ENCODE results near the gene SYNE3.

SYNE3 gene

GRCh38 chr14:95553141-95553540, 36.7 kb upstream of the SYNE3 start:
- H3K27ac ChIP-seq (ENCODE audit: low read depth, low read length, poor library complexity, severe bottlenecking): no peak overlapping the region
- no peaks in the 10 kb centered on the region for H3K4me1 ChIP-seq (ENCODE audit: insufficient read depth, low read length, severe bottlenecking)
- no peaks in the 10 kb centered on the region for H4K20me1 ChIP-seq (ENCODE audit: insufficient read depth, low read length)
- H3K9ac ChIP-seq (ENCODE audit: low read length): no peak overlapping the region
- H3K4me3 ChIP-seq (ENCODE audit: low read depth, low read length, poor library complexity, severe bottlenecking): no peak overlapping the region
- H3K9me3 ChIP-seq (ENCODE audit: low read length): no peaks in the 10 kb centered on the region
- no peaks in the 10 kb centered on the region for H3K36me3 ChIP-seq (ENCODE audit: insufficient read depth, low read length)
- no peak overlapping the region for H2AFZ ChIP-seq (ENCODE audit: low read length)
- no peaks in the 10 kb centered on the region for H3F3A ChIP-seq (ENCODE audit: insufficient read depth, low read length)
- H3K4me2 ChIP-seq (ENCODE audit: low read length): no peak overlapping the region
- TF ChIP-seq CTCF (IDR thresholded peaks at IDR 0.05; ENCODE audit: low read length) (no peak), EZH2 (IDR thresholded peaks at IDR 0.05; ENCODE audit: borderline replicate concordance, low read length) (no peak)
- no peaks in the 10 kb centered on the region for H3K79me2 ChIP-seq (ENCODE audit: insufficient read depth, low read length)
- no peaks in the 10 kb centered on the region for H3K27me3 ChIP-seq (ENCODE audit: insufficient read depth, low read length)
- H3K9me2 ChIP-seq (ENCODE audit: low read depth, low read length): no peaks in the 10 kb centered on the region

- H3K79me2 ChIP-seq (ENCODE audit: insufficient read depth, low read length): no peaks in the 10 kb centered on the region
- H4K20me1 ChIP-seq (ENCODE audit: insufficient read depth, low read length): no peaks in the 10 kb centered on the region
- no peaks in the 10 kb centered on the region for H3K9me2 ChIP-seq (ENCODE audit: low read depth, low read length)
- H3K9ac ChIP-seq (ENCODE audit: low read length): no peak overlapping the region
- H3K27ac ChIP-seq (ENCODE audit: low read depth, low read length, poor library complexity, severe bottlenecking): no peak overlapping the region
- H2AFZ ChIP-seq (ENCODE audit: low read length): no peak overlapping the region
- no peak for TF ChIP-seq CTCF (IDR thresholded peaks at IDR 0.05; ENCODE audit: low read length)
- TF ChIP-seq EZH2 (IDR thresholded peaks at IDR 0.05; ENCODE audit: borderline replicate concordance, low read length): no peak
- H3K4me3 ChIP-seq (ENCODE audit: low read depth, low read length, poor library complexity, severe bottlenecking): no peak overlapping the region
- no peaks in the 10 kb centered on the region for H3K4me1 ChIP-seq (ENCODE audit: insufficient read depth, low read length, severe bottlenecking)
- no peaks in the 10 kb centered on the region for H3K36me3 ChIP-seq (ENCODE audit: insufficient read depth, low read length)
- no peaks in the 10 kb centered on the region for H3F3A ChIP-seq (ENCODE audit: insufficient read depth, low read length)
- no peak overlapping the region for H3K4me2 ChIP-seq (ENCODE audit: low read length)
- no peaks in the 10 kb centered on the region for H3K9me3 ChIP-seq (ENCODE audit: low read length)
- no peaks in the 10 kb centered on the region for H3K27me3 ChIP-seq (ENCODE audit: insufficient read depth, low read length)
Measured at GRCh38 chr14:95551435-95551834, 35.0 kb upstream of the SYNE3 start.

GRCh38 chr14:95549656-95550585, 33.5 kb upstream of the SYNE3 start:
- Histone ChIP-seq H3K36me3 (ENCODE audit: insufficient read depth, low read length) (0 out of 2 replicates have a peak, but pooled peaks cover 4% of the 10 kb centered on the region), H3K4me2 (ENCODE audit: low read length) (no peak overlapping the region), H3K27me3 (ENCODE audit: insufficient read depth, low read length) (no peaks in the 10 kb centered on the region), H3K27ac (ENCODE audit: low read depth, low read length, poor library complexity, severe bottlenecking) (no peak overlapping the region), H3K9me3 (ENCODE audit: low read length) (no peaks in the 10 kb centered on the region), H3K79me2 (ENCODE audit: insufficient read depth, low read length) (no peaks in the 10 kb centered on the region), H3K4me3 (ENCODE audit: low read depth, low read length, poor library complexity, severe bottlenecking) (no peak overlapping the region), H4K20me1 (ENCODE audit: insufficient read depth, low read length) (no peaks in the 10 kb centered on the region), H2AFZ (ENCODE audit: low read length) (no peak overlapping the region), H3K9ac (ENCODE audit: low read length) (no peak overlapping the region), H3K9me2 (ENCODE audit: low read depth, low read length) (no peaks in the 10 kb centered on the region), H3F3A (ENCODE audit: insufficient read depth, low read length) (no peaks in the 10 kb centered on the region), H3K4me1 (ENCODE audit: insufficient read depth, low read length, severe bottlenecking) (no peaks in the 10 kb centered on the region)
- TF ChIP-seq EZH2 (IDR thresholded peaks at IDR 0.05; ENCODE audit: borderline replicate concordance, low read length): no peak
- TF ChIP-seq CTCF (IDR thresholded peaks at IDR 0.05; ENCODE audit: low read length): no peak

Measured in OCI-LY1 (cell line).